Calu3 (cell line): ENCODE measurements around the gene ANAPC15. TPM values are rescaled to one million over a fixed set of nuclear protein-coding genes. Genes with fewer than 3 reads are reported as not detected.

Experiments used
- BruUV-seq: library from RNA; stranded (reverse); fragments of 400-500 nt; replicated peaks from 2 replicates; lab custom pipeline; 2021; lab: Mats Ljungman, UMichigan
- CTCF ChIA-PET: fragments of 300-600 bp; sonication (Branson Sonifier 250); formaldehyde crosslinking; loops from one replicate; lab custom pipeline; 2022; ENCODE audit warnings: antibody characterized with exemption; lab: Charles Lee
- DNase-seq: peaks from one replicate; pipeline ENCODE4 v3.0.0; 2022
- H3K27ac Mint-ChIP-seq: one replicate; pipeline ENCODE4 v1.8.0; 2022; ENCODE audit warnings: mixed read lengths; ENCODE audit not compliant: unreplicated experiment
- H3K27me3 Mint-ChIP-seq: one replicate; pipeline ENCODE4 v1.8.0; 2022; ENCODE audit warnings: mixed read lengths; ENCODE audit not compliant: unreplicated experiment
- H3K36me3 Mint-ChIP-seq: one replicate; pipeline ENCODE4 v1.8.0; 2022; ENCODE audit warnings: mild to moderate bottlenecking, moderate library complexity, mixed read lengths; ENCODE audit not compliant: insufficient read depth, unreplicated experiment
- H3K4me1 Mint-ChIP-seq: one replicate; pipeline ENCODE4 v1.8.0; 2022; ENCODE audit warnings: mild to moderate bottlenecking, low read depth, mixed read lengths; ENCODE audit not compliant: unreplicated experiment
- H3K4me3 Mint-ChIP-seq: one replicate; pipeline ENCODE4 v1.8.0; 2022; ENCODE audit warnings: mild to moderate bottlenecking, low read depth, moderate library complexity, mixed read lengths; ENCODE audit not compliant: unreplicated experiment
- H3K9me3 Mint-ChIP-seq: one replicate; pipeline ENCODE4 v1.8.0; 2022; ENCODE audit warnings: low read depth, mixed read lengths; ENCODE audit not compliant: unreplicated experiment
- CTCF ChIP-seq: fragments of 200-600 bp; IDR thresholded peaks from one replicate; pipeline ENCODE4 v1.8.0; 2022; ENCODE audit warnings: antibody characterized with exemption; ENCODE audit not compliant: unreplicated experiment
- intact Hi-C: fragments of 100-400 bp; cut with micrococcal nuclease; formaldehyde crosslinking; loops from one replicate; pipeline ENCODE4 v1.10.0; 2022; ENCODE audit not compliant: unreplicated experiment
- total RNA-seq: library from RNA; stranded (reverse); gene quantifications from 2 replicates; pipeline ENCODE4 v1.2.3, GENCODE V29; 2022

ANAPC15 gene
- total RNA-seq, 1 experiment from 2014 or later = 29.4 TPM

- CTCF ChIA-PET = no interaction called here
- intact Hi-C loops = no loop called here
- no peak overlapping the region for H3K27ac Mint-ChIP-seq
- no peaks in the 10 kb centered on the region for H3K36me3 Mint-ChIP-seq
- BruUV-seq = no TSS peak
- H3K27me3 Mint-ChIP-seq = no peaks in the 10 kb centered on the region
- peaks cover 10% of the 10 kb centered on the region for H3K4me1 Mint-ChIP-seq
- no peak for TF ChIP-seq CTCF
- H3K9me3 Mint-ChIP-seq = no peaks in the 10 kb centered on the region
- H3K4me3 Mint-ChIP-seq = no peak overlapping the region
- no peak for DNase-seq
Measured at GRCh38 chr11:72088076-72088808, 24.3 kb downstream of the ANAPC15 start.

- H3K27ac Mint-ChIP-seq = no peak overlapping the region
- no peak for TF ChIP-seq CTCF
- H3K4me3 Mint-ChIP-seq = no peak overlapping the region
- intact Hi-C loops = no loop called here
- H3K36me3 Mint-ChIP-seq = peaks cover 4% of the 10 kb centered on the region
- H3K27me3 Mint-ChIP-seq = no peaks in the 10 kb centered on the region
- CTCF ChIA-PET = interaction anchor here (1.8 kb wide), 1 partner anchor 61 kb away, joined by 5 read pairs; no protein-coding TSS in a partner anchor
- peaks cover 7% of the 10 kb centered on the region for H3K4me1 Mint-ChIP-seq
- no peak for DNase-seq
- BruUV-seq = no TSS peak
- no peaks in the 10 kb centered on the region for H3K9me3 Mint-ChIP-seq
Measured at GRCh38 chr11:72085621-72086351, 26.7 kb downstream of the ANAPC15 start.

GRCh38 chr11:72084965-72085364, 27.5 kb downstream of the ANAPC15 start:
- Mint-ChIP-seq H3K9me3 (no peaks in the 10 kb centered on the region), H3K36me3 (peaks cover 12% of the 10 kb centered on the region), H3K27me3 (no peaks in the 10 kb centered on the region), H3K4me3 (no peak overlapping the region), H3K27ac (no peak overlapping the region), H3K4me1 (peaks cover 7% of the 10 kb centered on the region)
- CTCF ChIA-PET = interaction anchor here (0.6 to 1.8 kb wide), 3 partner anchors 15 to 71 kb away, joined by 3 to 5 read pairs (median 5); no protein-coding TSS in a partner anchor
- intact Hi-C loops = no loop called here
- no peak for DNase-seq
- no TSS peak for BruUV-seq
- TF ChIP-seq CTCF = no peak

- intact Hi-C loops = no loop called here
- no peak for DNase-seq
- TF ChIP-seq CTCF = no peak
- H3K27ac Mint-ChIP-seq = no peak overlapping the region
- no peaks in the 10 kb centered on the region for H3K9me3 Mint-ChIP-seq
- CTCF ChIA-PET = interaction anchor here (0.8 kb wide), 1 partner anchor 70 kb away, joined by 5 read pairs; no protein-coding TSS in a partner anchor
- no TSS peak for BruUV-seq
- H3K27me3 Mint-ChIP-seq = no peaks in the 10 kb centered on the region
- peaks cover 21% of the 10 kb centered on the region for H3K36me3 Mint-ChIP-seq
- peaks cover 7% of the 10 kb centered on the region for H3K4me1 Mint-ChIP-seq
- H3K4me3 Mint-ChIP-seq = no peak overlapping the region
Measured at GRCh38 chr11:72084076-72084475, 28.4 kb downstream of the ANAPC15 start.
